SK-N-SH treated with all-trans-retinoic acid at 6 μM for 48 hours (cell line): ENCODE data around the gene RAB40A.

Experiments
- ATAC-seq: fragments of 200-7000 bp; cut with Tn5 transposase; 3 replicates; pipeline ENCODE4 v1.9.1; 2020; ENCODE audit warnings: mild to moderate bottlenecking, moderate library complexity
- ARNTL ChIP-seq: fragments of 450-650 bp; formaldehyde crosslinking; IDR thresholded peaks from 2 replicates; pipeline ENCODE4 v1.5.0; 2020; ENCODE audit warnings: low read depth, mild to moderate bottlenecking, moderate library complexity, borderline replicate concordance
- BACH2 ChIP-seq: fragments of 250-450 bp; sonication (Bioruptor Pico); IDR thresholded peaks from 2 replicates; pipeline ENCODE4 v1.9.0; 2021; ENCODE audit warnings: mild to moderate bottlenecking, borderline replicate concordance
- CREB5 ChIP-seq: fragments of 250-450 bp; sonication (Bioruptor Pico); IDR thresholded peaks from 2 replicates; pipeline ENCODE4 v1.5.1; 2020; ENCODE audit warnings: low read depth, mild to moderate bottlenecking, moderate library complexity
- CSRNP3 ChIP-seq: fragments of 250-450 bp; sonication (Bioruptor Pico); IDR thresholded peaks from 2 replicates; pipeline ENCODE4 v1.5.1; 2021; ENCODE audit warnings: mild to moderate bottlenecking, moderate library complexity
- ESRRG ChIP-seq: fragments of 250-450 bp; sonication (Bioruptor Pico); IDR thresholded peaks from 2 replicates; pipeline ENCODE4 v1.6.1; 2021; ENCODE audit warnings: mild to moderate bottlenecking
- GLIS3 ChIP-seq: fragments of 250-450 bp; sonication (Bioruptor Pico); IDR thresholded peaks from 2 replicates; pipeline ENCODE4 v1.5.0; 2020; ENCODE audit warnings: mild to moderate bottlenecking, moderate library complexity
- ISL1 ChIP-seq: fragments of 250-450 bp; sonication (Bioruptor Pico); IDR thresholded peaks from 2 replicates; pipeline ENCODE4 v2.1.2; 2022; ENCODE audit warnings: mild to moderate bottlenecking, moderate library complexity
- OSR1 ChIP-seq: fragments of 250-450 bp; sonication (Bioruptor Pico); IDR thresholded peaks from 2 replicates; pipeline ENCODE4 v1.8.0; 2022; ENCODE audit warnings: moderate library complexity, mild to moderate bottlenecking, inconsistent platforms
- PPARA ChIP-seq: fragments of 250-450 bp; sonication (Bioruptor Pico); IDR thresholded peaks from 2 replicates; pipeline ENCODE4 v1.5.0; 2020; ENCODE audit warnings: mild to moderate bottlenecking, borderline replicate concordance
- RARB ChIP-seq: fragments of 250-450 bp; sonication (Bioruptor Pico); IDR thresholded peaks from 2 replicates; pipeline ENCODE4 v1.8.0; 2021; ENCODE audit warnings: mild to moderate bottlenecking, moderate library complexity
- SNAI2 ChIP-seq: fragments of 250-450 bp; sonication (Bioruptor Pico); IDR thresholded peaks from 2 replicates; pipeline ENCODE4 v1.5.0; 2020; ENCODE audit warnings: mild to moderate bottlenecking, moderate library complexity
- TCF4 ChIP-seq: fragments of 250-450 bp; sonication (Bioruptor Pico); IDR thresholded peaks from 2 replicates; pipeline ENCODE4 v1.8.0; 2021; ENCODE audit warnings: mild to moderate bottlenecking, moderate library complexity, borderline replicate concordance
- TOX ChIP-seq: fragments of 250-450 bp; sonication (Bioruptor Pico); IDR thresholded peaks from 2 replicates; pipeline ENCODE4 v1.8.0; 2021; ENCODE audit warnings: mild to moderate bottlenecking, moderate library complexity, borderline replicate concordance
- ZC3H10 ChIP-seq: fragments of 250-450 bp; sonication (Bioruptor Pico); IDR thresholded peaks from 2 replicates; pipeline ENCODE4 v1.5.1; 2021; ENCODE audit warnings: mild to moderate bottlenecking, moderate library complexity
- ZFP3 ChIP-seq: fragments of 250-450 bp; sonication (Bioruptor Pico); IDR thresholded peaks from 2 replicates; pipeline ENCODE4 v1.5.0; 2020; ENCODE audit warnings: mild to moderate bottlenecking, moderate library complexity
- ZFP30 ChIP-seq: fragments of 450-650 bp; formaldehyde crosslinking; IDR thresholded peaks from 2 replicates; pipeline ENCODE4 v1.5.0; 2022; ENCODE audit warnings: mild to moderate bottlenecking, moderate library complexity
- ZNF565 ChIP-seq: fragments of 450-650 bp; formaldehyde crosslinking; conservative IDR thresholded peaks from 2 replicates; pipeline ENCODE4 v1.5.0; 2020; ENCODE audit warnings: low read depth, mild to moderate bottlenecking, moderate library complexity
- ZNF70 ChIP-seq: fragments of 450-650 bp; formaldehyde crosslinking; IDR thresholded peaks from 2 replicates; pipeline ENCODE4 v1.5.0; 2020; ENCODE audit warnings: mild to moderate bottlenecking, moderate library complexity
- ZNF8 ChIP-seq: fragments of 450-650 bp; formaldehyde crosslinking; IDR thresholded peaks from 2 replicates; pipeline ENCODE4 v1.5.0; 2020; ENCODE audit warnings: mild to moderate bottlenecking, moderate library complexity
- TF ChIP-seq, protein P1 (sequence below): fragments of 250-450 bp; sonication (Bioruptor Pico); IDR thresholded peaks from 2 replicates; pipeline ENCODE4 v1.8.0; 2021; ENCODE audit warnings: low read depth, mild to moderate bottlenecking, moderate library complexity, borderline replicate concordance
- TF ChIP-seq, protein P2 (sequence below): fragments of 250-450 bp; sonication (Bioruptor Pico); IDR thresholded peaks from 2 replicates; pipeline ENCODE4 v1.8.0; 2020; ENCODE audit warnings: mild to moderate bottlenecking, moderate library complexity, borderline replicate concordance
- TF ChIP-seq, protein P3 (sequence below): fragments of 250-450 bp; sonication (Bioruptor Pico); IDR thresholded peaks from 2 replicates; pipeline ENCODE4 v1.5.0; 2020; ENCODE audit warnings: mild to moderate bottlenecking, moderate library complexity

The RAB40A gene

GRCh38 chrX:103538728-103539127 is 19.4 kb upstream of the RAB40A start:
- no peak for ATAC-seq
- TF ChIP-seq BACH2 (CRISPR knock-in tag) (no peak), PPARA (no peak)

- TF ChIP-seq, protein P1, sequence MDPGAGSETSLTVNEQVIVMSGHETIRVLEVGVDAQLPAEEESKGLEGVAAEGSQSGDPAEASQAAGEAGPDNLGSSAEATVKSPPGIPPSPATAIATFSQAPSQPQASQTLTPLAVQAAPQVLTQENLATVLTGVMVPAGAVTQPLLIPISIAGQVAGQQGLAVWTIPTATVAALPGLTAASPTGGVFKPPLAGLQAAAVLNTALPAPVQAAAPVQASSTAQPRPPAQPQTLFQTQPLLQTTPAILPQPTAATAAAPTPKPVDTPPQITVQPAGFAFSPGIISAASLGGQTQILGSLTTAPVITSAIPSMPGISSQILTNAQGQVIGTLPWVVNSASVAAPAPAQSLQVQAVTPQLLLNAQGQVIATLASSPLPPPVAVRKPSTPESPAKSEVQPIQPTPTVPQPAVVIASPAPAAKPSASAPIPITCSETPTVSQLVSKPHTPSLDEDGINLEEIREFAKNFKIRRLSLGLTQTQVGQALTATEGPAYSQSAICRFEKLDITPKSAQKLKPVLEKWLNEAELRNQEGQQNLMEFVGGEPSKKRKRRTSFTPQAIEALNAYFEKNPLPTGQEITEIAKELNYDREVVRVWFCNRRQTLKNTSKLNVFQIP (CRISPR knock-in tag): no peak
- TF ChIP-seq PPARA (no peak), ARNTL (CRISPR knock-in tag) (no peak), CSRNP3 (CRISPR knock-in tag) (no peak), ZC3H10 (CRISPR knock-in tag) (no peak), ZNF8 (CRISPR knock-in tag) (no peak), ZNF565 (CRISPR knock-in tag) (no peak), ISL1 (CRISPR knock-in tag) (no peak), CREB5 (no peak), ZNF70 (CRISPR knock-in tag) (no peak), GLIS3 (CRISPR knock-in tag) (no peak), ESRRG (CRISPR knock-in tag) (no peak), TOX (no peak), RARB (CRISPR knock-in tag) (no peak), TCF4 (CRISPR knock-in tag) (no peak), ZFP30 (no peak), SNAI2 (CRISPR knock-in tag) (no peak), OSR1 (CRISPR knock-in tag) (no peak)
- TF ChIP-seq, protein P2, sequence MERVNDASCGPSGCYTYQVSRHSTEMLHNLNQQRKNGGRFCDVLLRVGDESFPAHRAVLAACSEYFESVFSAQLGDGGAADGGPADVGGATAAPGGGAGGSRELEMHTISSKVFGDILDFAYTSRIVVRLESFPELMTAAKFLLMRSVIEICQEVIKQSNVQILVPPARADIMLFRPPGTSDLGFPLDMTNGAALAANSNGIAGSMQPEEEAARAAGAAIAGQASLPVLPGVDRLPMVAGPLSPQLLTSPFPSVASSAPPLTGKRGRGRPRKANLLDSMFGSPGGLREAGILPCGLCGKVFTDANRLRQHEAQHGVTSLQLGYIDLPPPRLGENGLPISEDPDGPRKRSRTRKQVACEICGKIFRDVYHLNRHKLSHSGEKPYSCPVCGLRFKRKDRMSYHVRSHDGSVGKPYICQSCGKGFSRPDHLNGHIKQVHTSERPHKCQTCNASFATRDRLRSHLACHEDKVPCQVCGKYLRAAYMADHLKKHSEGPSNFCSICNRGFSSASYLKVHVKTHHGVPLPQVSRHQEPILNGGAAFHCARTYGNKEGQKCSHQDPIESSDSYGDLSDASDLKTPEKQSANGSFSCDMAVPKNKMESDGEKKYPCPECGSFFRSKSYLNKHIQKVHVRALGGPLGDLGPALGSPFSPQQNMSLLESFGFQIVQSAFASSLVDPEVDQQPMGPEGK (CRISPR knock-in tag): no peak
- TF ChIP-seq, protein P3, sequence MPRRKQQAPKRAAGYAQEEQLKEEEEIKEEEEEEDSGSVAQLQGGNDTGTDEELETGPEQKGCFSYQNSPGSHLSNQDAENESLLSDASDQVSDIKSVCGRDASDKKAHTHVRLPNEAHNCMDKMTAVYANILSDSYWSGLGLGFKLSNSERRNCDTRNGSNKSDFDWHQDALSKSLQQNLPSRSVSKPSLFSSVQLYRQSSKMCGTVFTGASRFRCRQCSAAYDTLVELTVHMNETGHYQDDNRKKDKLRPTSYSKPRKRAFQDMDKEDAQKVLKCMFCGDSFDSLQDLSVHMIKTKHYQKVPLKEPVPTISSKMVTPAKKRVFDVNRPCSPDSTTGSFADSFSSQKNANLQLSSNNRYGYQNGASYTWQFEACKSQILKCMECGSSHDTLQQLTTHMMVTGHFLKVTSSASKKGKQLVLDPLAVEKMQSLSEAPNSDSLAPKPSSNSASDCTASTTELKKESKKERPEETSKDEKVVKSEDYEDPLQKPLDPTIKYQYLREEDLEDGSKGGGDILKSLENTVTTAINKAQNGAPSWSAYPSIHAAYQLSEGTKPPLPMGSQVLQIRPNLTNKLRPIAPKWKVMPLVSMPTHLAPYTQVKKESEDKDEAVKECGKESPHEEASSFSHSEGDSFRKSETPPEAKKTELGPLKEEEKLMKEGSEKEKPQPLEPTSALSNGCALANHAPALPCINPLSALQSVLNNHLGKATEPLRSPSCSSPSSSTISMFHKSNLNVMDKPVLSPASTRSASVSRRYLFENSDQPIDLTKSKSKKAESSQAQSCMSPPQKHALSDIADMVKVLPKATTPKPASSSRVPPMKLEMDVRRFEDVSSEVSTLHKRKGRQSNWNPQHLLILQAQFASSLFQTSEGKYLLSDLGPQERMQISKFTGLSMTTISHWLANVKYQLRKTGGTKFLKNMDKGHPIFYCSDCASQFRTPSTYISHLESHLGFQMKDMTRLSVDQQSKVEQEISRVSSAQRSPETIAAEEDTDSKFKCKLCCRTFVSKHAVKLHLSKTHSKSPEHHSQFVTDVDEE: no peak
- ATAC-seq: no peak
Measured at GRCh38 chrX:103537871-103538387, 18.6 kb upstream of the RAB40A start.

GRCh38 chrX:103536732-103537131 is 17.4 kb upstream of the RAB40A start:
- ATAC-seq: no peak
- TF ChIP-seq ZFP30: no peak
- no peak for TF ChIP-seq ESRRG (CRISPR knock-in tag)
- TF ChIP-seq PPARA: no peak
- TF ChIP-seq, protein P3: no peak
- no peak for TF ChIP-seq CREB5
- no peak for TF ChIP-seq RARB (CRISPR knock-in tag)
- no peak for TF ChIP-seq ZNF565 (CRISPR knock-in tag)
- TF ChIP-seq ZNF70 (CRISPR knock-in tag): no peak
- TF ChIP-seq TCF4 (CRISPR knock-in tag): no peak
- no peak for TF ChIP-seq GLIS3 (CRISPR knock-in tag)
- TF ChIP-seq, protein P1 (CRISPR knock-in tag): no peak
- TF ChIP-seq ZFP3 (CRISPR knock-in tag): no peak
- TF ChIP-seq SNAI2 (CRISPR knock-in tag): no peak
- no peak for TF ChIP-seq OSR1 (CRISPR knock-in tag)
- TF ChIP-seq ZNF8 (CRISPR knock-in tag): no peak
- TF ChIP-seq TOX: no peak
